ENCODE data around the gene DLX4.

The DLX4 gene

GRCh38 chr17:49968405-49969133, 421 bp upstream of the DLX4 start:
- DNase-seq (ENCODE audit: low spot score), result no peak

GRCh38 chr17:49969795-49970389, 902 bp downstream of the DLX4 start:
- DNase-seq (ENCODE audit: low spot score), result no peak

- no peak for DNase-seq (ENCODE audit: low spot score)
These were observed 1.5 kb downstream of the DLX4 start for GRCh38 chr17:49970498-49970897.

DNA sequence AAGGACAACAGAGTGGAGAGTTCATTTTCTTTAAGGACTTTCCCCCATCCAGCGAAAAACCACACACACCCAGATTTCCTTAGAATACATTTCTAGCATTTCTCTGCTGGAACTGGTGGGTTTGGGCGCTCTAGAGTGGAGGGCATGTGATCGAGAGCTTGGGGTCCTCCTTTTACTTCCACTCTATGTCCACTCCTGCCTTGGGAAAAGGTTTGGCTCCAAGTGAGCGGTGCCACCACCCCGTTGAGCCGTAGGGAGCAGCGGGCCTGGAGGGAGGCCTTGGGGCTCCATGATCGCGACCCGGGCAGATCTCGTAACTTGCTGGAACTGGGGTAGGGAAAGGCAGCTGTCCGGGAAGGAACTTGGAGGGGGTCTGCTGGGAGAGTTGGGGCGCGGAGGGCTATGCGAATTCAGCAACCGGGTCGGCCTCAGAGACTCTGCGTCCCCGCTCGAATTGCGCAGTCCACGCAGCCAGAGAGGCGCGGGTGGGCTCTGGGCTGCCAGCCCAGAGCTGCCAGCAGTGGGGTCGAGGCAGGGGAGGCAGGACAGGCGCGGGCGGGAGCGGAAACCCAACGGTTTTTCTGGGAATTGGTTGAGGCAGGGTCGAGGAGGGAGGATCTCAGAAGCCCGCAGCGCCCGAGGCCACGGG, 2.3 kb downstream of the DLX4 start:
- DNase-seq (ENCODE audit: low spot score), result no peak

GRCh38 chr17:49971848-49972485, 3.0 kb downstream of the DLX4 start:
- DNase-seq (ENCODE audit: low spot score), result no peak

GRCh38 chr17:49972486-49973270, 3.7 kb downstream of the DLX4 start:
- no peak for DNase-seq (ENCODE audit: low spot score)

- DNase-seq (ENCODE audit: low spot score), result no peak
These were observed 4.3 kb downstream of the DLX4 start for GRCh38 chr17:49973271-49973615.

DNA sequence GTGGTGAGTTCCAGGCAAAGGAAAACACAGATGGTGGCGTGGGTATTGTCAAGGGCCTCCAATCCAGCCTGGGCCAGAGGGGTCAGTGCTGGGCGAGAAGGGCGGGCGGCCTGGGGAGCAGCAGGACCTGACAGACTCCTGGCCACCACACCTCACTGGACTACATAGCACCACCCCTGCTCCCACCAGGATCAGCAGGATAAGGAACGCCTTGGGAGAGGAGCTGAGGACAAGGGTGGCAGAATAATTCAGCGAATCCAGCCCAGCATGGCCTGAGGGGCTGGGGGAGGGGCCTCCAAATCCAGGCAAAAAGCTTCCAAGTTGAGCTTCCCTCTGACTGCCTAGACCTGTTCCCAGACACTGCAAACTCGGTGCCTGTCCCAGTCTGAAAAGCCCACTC, 6.5 kb downstream of the DLX4 start:
- no peak for DNase-seq (ENCODE audit: low spot score)

DNA sequence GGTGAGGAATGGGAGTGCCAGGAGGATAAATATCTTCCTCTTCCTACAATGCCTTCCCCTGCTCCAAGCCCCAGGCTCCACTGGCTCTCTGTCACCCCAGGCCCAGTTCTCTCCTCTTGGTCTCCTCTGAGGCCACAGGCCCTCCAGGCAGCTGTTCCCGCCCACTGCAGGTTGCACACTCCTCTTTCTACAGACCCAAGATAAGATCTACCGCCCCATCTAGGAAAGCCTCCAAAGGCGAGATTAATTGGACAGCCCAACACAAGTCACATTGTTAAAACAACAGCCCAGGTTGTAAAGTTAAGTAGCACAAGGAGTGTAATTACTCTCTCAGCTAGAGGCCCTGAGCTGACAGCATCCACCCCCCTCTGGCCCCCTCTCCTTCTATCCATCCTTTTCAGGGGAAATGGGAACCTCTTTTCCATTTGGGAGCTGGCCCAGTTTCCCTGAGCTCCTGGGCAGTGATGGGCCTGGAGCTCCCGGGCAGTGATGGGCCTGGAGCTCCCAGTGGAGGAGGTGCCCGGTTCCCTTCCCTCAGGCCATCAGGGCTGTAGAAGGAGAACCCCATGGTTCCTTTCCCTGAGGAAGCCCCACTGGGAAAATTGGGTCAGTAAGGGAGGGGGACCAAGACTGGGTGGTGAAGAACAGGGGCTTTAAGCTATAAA, 7.3 kb downstream of the DLX4 start:
- no peak for DNase-seq (ENCODE audit: low spot score)

GRCh38 chr17:49976828-49977202, 7.8 kb downstream of the DLX4 start:
- no peak for DNase-seq (ENCODE audit: low spot score)

DNA sequence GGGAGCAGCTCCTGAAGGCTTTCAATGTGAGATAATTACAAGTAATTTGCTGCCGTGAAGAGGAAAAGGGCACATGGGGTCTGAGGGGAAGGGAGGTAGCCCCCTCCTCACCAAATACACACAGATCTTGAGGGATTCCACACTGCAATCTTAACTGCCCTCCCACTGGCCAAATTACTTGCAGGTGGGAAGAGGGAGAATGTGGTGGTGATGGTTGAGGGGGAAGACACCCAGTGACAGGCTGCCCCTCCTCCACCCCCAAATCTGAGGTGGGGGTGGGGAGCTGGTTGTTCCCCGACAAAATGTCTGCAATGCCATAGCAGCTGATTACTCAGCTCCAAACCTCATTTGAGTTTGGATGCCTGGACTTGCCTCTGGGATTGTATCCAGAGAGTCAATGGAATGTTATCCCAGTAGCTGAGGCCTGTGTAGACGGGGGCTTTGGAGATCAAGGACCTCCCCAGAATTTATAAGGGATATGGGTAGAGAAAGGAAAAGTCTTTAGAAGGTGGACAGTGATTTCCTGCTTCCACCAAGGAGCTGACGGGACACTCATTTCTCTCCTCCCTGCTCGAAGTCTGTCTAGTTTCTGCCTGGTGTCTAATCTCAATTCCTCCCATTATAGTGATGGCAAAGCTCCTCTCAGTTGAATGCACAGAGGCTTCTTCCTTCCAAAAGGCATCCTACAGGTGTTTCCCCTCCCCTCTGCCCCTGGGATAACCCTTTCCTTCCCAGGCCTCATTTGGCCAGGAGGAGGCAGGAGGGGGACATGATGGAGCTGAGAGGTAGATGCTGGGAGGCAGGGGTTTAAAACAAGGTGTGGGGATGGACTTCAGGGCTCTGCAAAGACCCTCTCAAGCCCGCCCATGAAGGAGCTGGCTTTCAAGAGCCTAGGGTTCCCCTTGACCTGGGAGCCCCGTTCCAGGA, 8.7 kb downstream of the DLX4 start:
- DNase-seq (ENCODE audit: low spot score), result no peak

- no peak for DNase-seq (ENCODE audit: low spot score)
These were observed 9.5 kb downstream of the DLX4 start for GRCh38 chr17:49978501-49978900.

DNA sequence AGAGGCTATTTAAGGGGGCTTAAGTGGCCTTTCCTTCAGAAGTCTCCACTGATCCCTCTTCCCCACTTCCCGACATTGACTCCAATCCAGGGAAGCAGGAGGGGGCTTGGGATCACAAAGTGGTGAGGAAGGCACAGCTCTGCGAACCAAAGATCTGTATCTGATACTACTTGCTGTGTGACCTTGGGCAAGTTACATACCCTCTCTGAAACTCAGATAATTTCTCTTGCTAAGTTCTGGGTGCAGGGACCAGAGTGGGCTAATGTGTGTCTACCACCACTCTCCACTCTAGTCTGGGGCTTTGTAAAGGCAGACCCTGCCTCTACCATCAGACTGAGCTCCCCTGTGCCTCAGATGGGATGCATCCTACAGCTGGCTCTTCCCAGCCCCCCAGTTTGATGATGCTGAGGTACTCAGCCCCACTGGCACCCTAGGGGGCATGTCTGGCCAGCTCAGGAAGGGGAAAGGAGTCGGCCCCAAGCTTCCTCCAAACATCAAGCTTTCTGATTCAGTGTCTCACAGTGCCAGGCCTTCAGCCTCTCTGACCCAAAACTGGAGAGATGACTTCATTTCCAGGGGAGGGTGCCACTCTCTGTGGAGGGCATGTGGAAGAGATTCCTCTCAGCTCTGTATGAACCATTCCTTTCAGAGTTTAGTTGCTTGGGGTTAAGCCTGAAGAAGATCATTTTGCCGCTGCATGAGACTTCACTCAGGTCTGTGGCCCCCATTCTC, 10.9 kb downstream of the DLX4 start:
- DNase-seq (ENCODE audit: low spot score), result no peak

DNA sequence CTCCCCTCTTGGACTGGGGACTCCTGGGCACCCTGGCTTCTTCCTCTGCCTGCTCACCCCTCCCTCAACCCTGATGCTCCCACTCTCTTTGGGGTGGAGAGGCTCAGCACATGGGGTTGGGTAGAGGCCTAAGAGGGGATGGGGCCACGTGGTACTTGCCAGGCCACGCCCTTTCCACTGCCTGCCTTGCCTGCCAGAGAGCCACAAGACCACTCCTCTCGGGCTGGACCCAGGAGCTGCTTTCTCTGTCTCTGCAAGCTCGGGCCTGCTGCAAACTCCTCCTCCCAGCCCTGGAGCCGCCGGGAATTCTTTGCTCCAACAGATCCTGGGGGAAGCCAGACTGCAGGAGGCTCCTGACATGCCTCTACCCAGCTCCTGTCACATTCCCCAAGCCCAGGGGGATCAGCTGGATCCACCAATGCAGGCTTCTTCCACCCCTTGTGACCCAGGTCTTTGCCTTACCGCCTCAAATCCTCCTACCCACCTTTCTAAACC, 11.8 kb downstream of the DLX4 start:
- no peak for DNase-seq (ENCODE audit: low spot score)

DNA sequence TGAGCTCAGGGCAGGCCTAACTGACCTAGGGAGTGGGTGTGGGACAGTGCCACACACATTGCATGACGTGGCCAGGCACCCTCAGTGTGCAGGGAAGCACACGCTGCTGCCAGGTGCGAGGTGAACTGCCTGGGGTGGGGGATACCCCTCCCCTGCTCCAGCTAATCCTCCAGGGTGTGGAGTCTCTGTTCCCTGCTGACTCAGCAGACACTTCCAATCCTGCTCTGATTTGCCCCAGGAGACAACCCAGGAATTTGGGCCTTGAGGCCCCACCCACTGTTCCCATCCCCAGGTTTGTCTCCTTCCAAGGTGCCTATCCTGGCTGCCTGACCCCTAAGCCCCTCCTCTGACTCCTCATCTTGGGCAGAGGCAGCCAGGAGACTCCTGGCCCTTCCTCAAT, 15.3 kb downstream of the DLX4 start:
- no peak for DNase-seq (ENCODE audit: low spot score)

DNA sequence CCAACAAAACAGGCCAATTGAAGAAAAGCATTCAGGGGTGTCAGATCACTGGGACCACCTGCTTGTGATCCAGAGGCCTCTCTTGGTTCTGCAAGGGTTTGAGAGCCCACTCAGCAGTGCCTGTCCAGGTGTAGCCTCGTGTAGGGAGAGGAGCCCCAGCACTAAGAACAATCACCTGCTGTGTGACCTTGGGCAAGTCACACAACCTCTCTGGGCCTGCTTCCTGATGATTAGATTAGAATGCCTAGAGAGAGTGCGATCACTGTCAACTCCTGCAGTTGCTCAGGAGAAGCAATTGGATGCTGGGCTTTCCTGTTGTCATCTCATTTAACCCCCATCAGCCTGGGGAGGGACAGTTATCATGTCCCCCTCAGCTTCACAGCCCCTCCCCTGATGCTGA, 15.8 kb downstream of the DLX4 start:
- no peak for DNase-seq (ENCODE audit: low spot score)

DNA sequence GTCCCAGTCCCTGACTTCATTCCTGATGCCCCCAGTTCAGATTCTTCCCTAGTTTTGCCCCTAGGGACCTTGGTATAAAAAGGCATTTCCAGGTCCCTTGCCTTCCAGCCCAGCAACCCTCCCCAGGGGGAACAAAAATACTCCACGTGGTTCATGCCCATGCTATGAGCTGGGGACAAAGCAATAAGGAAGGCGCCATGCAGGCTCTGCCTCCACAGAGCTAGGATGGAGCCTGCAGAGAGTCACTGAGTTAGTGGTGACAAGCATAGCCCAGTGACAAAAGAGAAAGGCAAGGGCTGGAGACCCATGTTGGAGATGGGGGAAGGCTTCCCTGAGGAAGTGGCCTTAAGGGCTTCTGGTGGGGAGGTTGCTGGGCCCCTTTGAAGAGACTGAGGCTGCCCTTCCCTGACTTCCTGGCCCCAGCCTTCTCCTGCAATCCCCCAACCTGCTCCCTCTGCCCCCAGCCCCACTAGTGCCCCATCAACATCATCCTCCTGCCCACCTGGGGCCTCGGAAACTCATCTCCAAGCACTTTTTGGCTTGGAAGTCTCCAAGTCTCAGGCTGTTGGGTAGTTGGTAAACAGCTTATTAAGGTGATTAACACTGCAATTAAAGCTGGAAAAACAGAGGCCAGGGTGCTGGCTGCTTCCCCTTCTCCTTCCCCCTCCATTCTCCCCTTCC, 16.5 kb downstream of the DLX4 start:
- no peak for DNase-seq (ENCODE audit: low spot score)

- DNase-seq (ENCODE audit: low spot score), result no peak
These were observed 17.7 kb downstream of the DLX4 start for GRCh38 chr17:49986396-49987289.

All from globus pallidus (tissue), 1 donor.